OCI-LY7 (cell line): ENCODE data around the gene CD8B. TPM values are rescaled to one million over a fixed set of nuclear protein-coding genes. Genes with fewer than 3 reads are reported as not detected.

Experiments used
- BruUV-seq: library from RNA; stranded (reverse); fragments of 400-500 nt; replicated peaks from 2 replicates; lab custom pipeline; 2021; lab: Mats Ljungman, UMichigan
- CTCF ChIA-PET: fragments of 300-600 bp; sonication (Branson Sonifier 250); formaldehyde crosslinking; loops from one replicate; lab custom pipeline; 2022; ENCODE audit warnings: antibody characterized with exemption; ENCODE audit not compliant: unreplicated experiment; lab: Charles Lee
- POLR2A ChIA-PET: fragments of 300-600 bp; sonication (Branson Sonifier 250); formaldehyde crosslinking; loops from one replicate; lab custom pipeline; 2022; ENCODE audit warnings: antibody characterized with exemption; lab: Charles Lee
- DNase-seq: peaks from one replicate; pipeline ENCODE4 v3.0.0-alpha.2; 2015; ENCODE audit warnings: low spot score
- H2AFZ ChIP-seq: fragments of 200-600 bp; sonication (generic), shearing (Covaris generic); 2 replicates; pipeline ENCODE4 v1.6.1; 2014; ENCODE audit warnings: mild to moderate bottlenecking, antibody characterized with exemption, low read length, moderate library complexity
- H3K27ac ChIP-seq: fragments of 200-600 bp; sonication (generic); 2 replicates; pipeline ENCODE4 v1.5.1; 2014; ENCODE audit warnings: mixed run types, low read depth, mild to moderate bottlenecking, moderate library complexity, low read length, inconsistent platforms; ENCODE audit not compliant: poor library complexity, severe bottlenecking
- H3K36me3 ChIP-seq: fragments of 200-600 bp; sonication (generic); 2 replicates; pipeline ENCODE4 v1.6.1; 2014; ENCODE audit warnings: mild to moderate bottlenecking, antibody characterized with exemption, low read length, moderate library complexity, mixed read lengths; ENCODE audit not compliant: insufficient read depth
- H3K4me1 ChIP-seq: fragments of 200-600 bp; sonication (generic); 2 replicates; pipeline ENCODE4 v1.5.1; 2014; ENCODE audit warnings: mild to moderate bottlenecking, low read length; ENCODE audit not compliant: insufficient read depth, poor library complexity, severe bottlenecking
- H3K4me2 ChIP-seq: fragments of 200-600 bp; sonication (generic); 2 replicates; pipeline ENCODE4 v1.6.1; 2014; ENCODE audit warnings: mild to moderate bottlenecking, low read length
- H3K4me3 ChIP-seq: fragments of 200-600 bp; sonication (generic); 2 replicates; pipeline ENCODE4 v1.5.1; 2014; ENCODE audit warnings: mild to moderate bottlenecking, low read depth, low read length; ENCODE audit not compliant: poor library complexity, severe bottlenecking
- H3K79me2 ChIP-seq: fragments of 200-600 bp; sonication (generic); 2 replicates; pipeline ENCODE4 v1.6.1; 2016; ENCODE audit warnings: low read depth, mild to moderate bottlenecking, low read length, moderate library complexity, mixed read lengths; ENCODE audit not compliant: insufficient read depth
- H3K9me2 ChIP-seq: fragments of 200-600 bp; sonication (generic); 2 replicates; pipeline ENCODE4 v1.6.1; 2016; ENCODE audit warnings: mild to moderate bottlenecking, low read length, mixed read lengths; ENCODE audit not compliant: insufficient read depth
- H3K9me3 ChIP-seq: fragments of 200-600 bp; sonication (generic); 2 replicates; pipeline ENCODE4 v1.6.1; 2014; ENCODE audit warnings: mild to moderate bottlenecking, mixed run types, low read length, mixed read lengths
- H4K20me1 ChIP-seq: fragments of 200-600 bp; sonication (generic); 2 replicates; pipeline ENCODE4 v1.6.1; 2014; ENCODE audit warnings: mild to moderate bottlenecking, antibody characterized with exemption, low read length, moderate library complexity, mixed read lengths; ENCODE audit not compliant: insufficient read depth
- CTCF ChIP-seq: fragments of 200-600 bp; sonication (generic); conservative IDR thresholded peaks from 2 replicates; pipeline ENCODE4 v1.5.1; 2014; ENCODE audit warnings: mild to moderate bottlenecking, antibody characterized with exemption, low read length, moderate library complexity, mixed read lengths
- EZH2phosphoT487 ChIP-seq: fragments of 200-600 bp; sonication (generic); IDR thresholded peaks from 2 replicates; pipeline ENCODE4 v1.6.1; 2018; ENCODE audit warnings: low read depth, borderline replicate concordance, mild to moderate bottlenecking, mixed run types, antibody characterized with exemption, low read length, moderate library complexity, mixed read lengths
- intact Hi-C: fragments of 100-400 bp; cut with micrococcal nuclease; formaldehyde crosslinking; loops from one replicate; pipeline ENCODE4 v1.10.0; 2022; ENCODE audit not compliant: unreplicated experiment
- total RNA-seq, 2 experiments: library from RNA; depleted of rRNA in 1 of 2; stranded (reverse); fragments of >200 nt in 1 of 2; shearing (Covaris generic) in 1 of 2; gene quantifications; 2 replicates each; pipeline ENCODE4 v1.2.3, GENCODE V29; 2014 to 2022

The CD8B gene
- total RNA-seq, 2 experiments from 2014 or later: not detected

DNA sequence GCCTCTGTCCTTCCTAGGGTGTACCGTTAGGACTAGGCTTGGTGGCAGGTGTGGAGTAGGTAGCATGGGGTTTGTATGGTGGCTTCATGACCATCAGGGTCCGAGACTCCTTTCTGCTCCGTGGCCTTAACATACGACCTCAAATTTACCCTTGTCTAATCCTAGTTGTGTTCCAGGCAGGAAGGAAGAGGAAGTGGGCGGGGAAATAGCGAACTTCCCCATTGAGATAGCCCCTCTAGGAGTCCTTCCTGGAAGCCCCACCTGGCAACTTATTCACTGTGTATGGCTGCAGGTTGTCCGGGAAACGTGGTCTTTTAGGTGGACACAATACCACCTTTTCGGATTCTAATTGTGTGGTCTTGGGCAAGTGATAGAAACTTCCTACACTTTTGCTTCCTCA lies 80.3 kb downstream of the CD8B start:
- H2AFZ ChIP-seq: no peak overlapping the region
- no peak overlapping the region for H3K27ac ChIP-seq
- H3K4me2 ChIP-seq: no peak overlapping the region
- ChIA-PET CTCF (no interaction called here), POLR2A (interaction anchor here (0.6 to 1.0 kb wide), 2 partner anchors 15 to 45 kb away, joined by 3 read pairs; no protein-coding TSS in a partner anchor)
- no peak for DNase-seq
- H3K9me2 ChIP-seq: no peaks in the 10 kb centered on the region
- H3K4me3 ChIP-seq: no peak overlapping the region
- no peaks in the 10 kb centered on the region for H3K4me1 ChIP-seq
- BruUV-seq: no TSS peak
- no peaks in the 10 kb centered on the region for H4K20me1 ChIP-seq
- H3K79me2 ChIP-seq: no peaks in the 10 kb centered on the region
- intact Hi-C loops: no loop called here
- no peak for TF ChIP-seq CTCF
- no peak for TF ChIP-seq EZH2phosphoT487
- H3K36me3 ChIP-seq: no peaks in the 10 kb centered on the region; the same call in 1 of the 2 replicates
- no peaks in the 10 kb centered on the region for H3K9me3 ChIP-seq

- no TSS peak for BruUV-seq
- no peak for TF ChIP-seq CTCF
- ChIA-PET CTCF (no interaction called here), POLR2A (interaction anchor here (1.5 kb wide), 1 partner anchor 9 kb away, joined by 4 read pairs; no protein-coding TSS in a partner anchor)
- H3K36me3 ChIP-seq: peaks cover 8% of the 10 kb centered on the region; the same call in 1 of the 2 replicates
- intact Hi-C loops: no loop called here
- no peak overlapping the region for H3K4me3 ChIP-seq
- H4K20me1 ChIP-seq: no peaks in the 10 kb centered on the region
- no peaks in the 10 kb centered on the region for H3K9me2 ChIP-seq
- H3K79me2 ChIP-seq: no peaks in the 10 kb centered on the region
- no peaks in the 10 kb centered on the region for H3K9me3 ChIP-seq
- no peak overlapping the region for H3K4me2 ChIP-seq
- no peak overlapping the region for H3K27ac ChIP-seq
- no peak for DNase-seq
- H2AFZ ChIP-seq: no peak overlapping the region
- no peaks in the 10 kb centered on the region for H3K4me1 ChIP-seq
Measured at GRCh38 chr2:86779971-86780370, 81.7 kb downstream of the CD8B start.

GRCh38 chr2:86778957-86779356 lies 82.7 kb downstream of the CD8B start:
- Histone ChIP-seq H4K20me1 (no peaks in the 10 kb centered on the region), H3K4me2 (no peak overlapping the region), H3K27ac (no peak overlapping the region), H3K4me3 (no peak overlapping the region), H3K4me1 (no peaks in the 10 kb centered on the region), H3K9me2 (no peaks in the 10 kb centered on the region), H3K36me3 (peaks cover 18% of the 10 kb centered on the region), H3K9me3 (no peaks in the 10 kb centered on the region), H2AFZ (no peak overlapping the region), H3K79me2 (no peaks in the 10 kb centered on the region)
- TF ChIP-seq EZH2phosphoT487: no peak
- TF ChIP-seq CTCF: no peak
- intact Hi-C loops: no loop called here
- DNase-seq: no peak
- CTCF ChIA-PET: no interaction called here
- POLR2A ChIA-PET: no interaction called here
- BruUV-seq: no TSS peak
